Measurements from ENCODE around the gene ACHE. TPM values are rescaled to one million over a fixed set of nuclear protein-coding genes. Genes with fewer than 3 reads are reported as not detected.
"Not testable (repeated sequence)": the region's sequence is repeated elsewhere in the genome, so short reads cannot be mapped to it uniquely, and the experiment has no call there.

ACHE gene
- total RNA-seq, 6 experiments from 2014 or later: 0.59 to 6.0 (median 3.0) TPM

DNA sequence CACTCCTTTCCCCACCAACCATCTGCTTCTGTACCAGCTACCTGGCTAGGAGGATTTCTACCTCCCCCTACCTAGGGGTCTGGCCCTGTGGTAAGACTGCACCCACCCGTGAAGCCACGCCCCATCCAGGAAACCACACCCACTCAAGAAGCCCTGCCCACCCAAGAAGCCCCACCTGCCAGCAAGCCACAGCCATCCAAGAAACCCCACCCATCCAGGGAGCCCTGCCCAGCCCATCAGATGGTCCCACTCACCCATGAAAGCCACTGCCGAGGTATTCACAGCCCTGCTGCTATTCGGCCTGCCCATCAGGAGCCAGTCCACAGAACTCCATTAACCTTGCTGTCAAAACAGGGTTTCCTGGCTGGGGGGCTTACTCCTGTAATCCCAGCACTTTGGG is 38.0 kb upstream of the ACHE start:
- WGBS (ENCODE audit: insufficient coverage, low coverage, low lambda C conversion rate, missing lambda C conversion rate): 40% methylated on average over 1 of the region's 4 CpGs
- no peak for ATAC-seq
- no peak overlapping the region for H3K4me3 ChIP-seq

DNA sequence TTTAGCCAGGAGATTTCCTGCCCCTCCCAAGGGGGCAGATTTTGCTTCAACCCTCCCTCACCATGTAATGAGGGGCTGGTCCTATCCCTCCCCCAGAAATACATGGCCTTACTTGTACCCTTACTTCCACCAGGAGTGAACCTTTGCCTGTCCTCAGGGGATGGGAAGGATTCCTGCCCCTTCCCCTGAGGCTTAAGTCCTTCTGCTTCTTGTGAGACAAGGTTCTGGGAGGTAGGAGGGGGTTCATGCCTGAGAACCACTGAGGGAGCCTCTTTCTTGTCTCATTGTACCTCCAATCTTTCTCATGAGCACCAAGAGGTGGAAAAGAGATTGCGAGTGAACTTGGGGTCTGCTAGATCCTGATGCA is 34.1 kb upstream of the ACHE start:
- ATAC-seq (no peak), DNase-seq (no peak)
- no peaks in the 10 kb centered on the region for H3K9me3 ChIP-seq
- no peak overlapping the region for H3K27ac ChIP-seq
- H3K27me3 ChIP-seq: no peaks in the 10 kb centered on the region
- intact Hi-C loops (cut with DNase I): no loop called here
- no peak overlapping the region for H3K4me3 ChIP-seq
- H3K4me1 ChIP-seq: no peaks in the 10 kb centered on the region
- TF ChIP-seq CTCF (IDR thresholded peaks at IDR 0.05) (no peak), POLR2A (IDR thresholded peaks at IDR 0.05) (no peak)
- WGBS (ENCODE audit: insufficient coverage, low coverage, low lambda C conversion rate, missing lambda C conversion rate): 67% methylated on average over 1 of the region's 1 CpG
- H3K36me3 ChIP-seq: no peaks in the 10 kb centered on the region

More for the DNA sequence above, 38.0 kb upstream of the ACHE start:
- Histone ChIP-seq H3K4me1 (no peaks in the 10 kb centered on the region), H3K27ac (no peak overlapping the region), H3K9me3 (no peaks in the 10 kb centered on the region), H3K36me3 (no peaks in the 10 kb centered on the region), H3K27me3 (no peaks in the 10 kb centered on the region)
- no peak for TF ChIP-seq CTCF (IDR thresholded peaks at IDR 0.05)
- no peak for TF ChIP-seq POLR2A (IDR thresholded peaks at IDR 0.05)
- DNase-seq: no peak
- intact Hi-C loops (cut with DNase I): no loop called here

DNA sequence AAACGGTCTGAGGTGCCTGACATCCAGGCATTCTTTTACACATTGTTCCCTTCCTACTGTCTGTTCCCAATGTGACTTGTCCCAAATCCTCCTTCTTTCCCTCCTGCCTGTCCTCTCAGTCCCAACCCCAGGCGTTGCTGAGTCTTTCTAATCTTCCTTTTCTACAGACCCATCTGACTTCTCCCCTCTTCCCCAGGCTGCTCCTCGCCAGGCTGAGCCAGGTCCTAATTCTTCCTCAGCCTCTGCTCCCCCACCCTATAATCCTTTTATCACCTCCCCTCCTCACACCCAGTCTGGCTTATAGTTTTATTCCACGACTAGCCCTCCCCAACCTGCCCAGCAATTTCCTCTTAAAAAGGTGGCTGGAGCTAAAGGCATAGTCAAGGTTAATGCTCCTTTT is 27.9 kb upstream of the ACHE start:
- H3K4me3 ChIP-seq; H3K9me3 ChIP-seq; ATAC-seq; H3K4me1 ChIP-seq; H3K27ac ChIP-seq; intact Hi-C loops (cut with DNase I); H3K27me3 ChIP-seq; H3K36me3 ChIP-seq; DNase-seq: not testable (repeated sequence)
- 55% methylated on average over 4 of the region's 4 CpGs for WGBS (ENCODE audit: insufficient coverage, low coverage, low lambda C conversion rate, missing lambda C conversion rate)

DNA sequence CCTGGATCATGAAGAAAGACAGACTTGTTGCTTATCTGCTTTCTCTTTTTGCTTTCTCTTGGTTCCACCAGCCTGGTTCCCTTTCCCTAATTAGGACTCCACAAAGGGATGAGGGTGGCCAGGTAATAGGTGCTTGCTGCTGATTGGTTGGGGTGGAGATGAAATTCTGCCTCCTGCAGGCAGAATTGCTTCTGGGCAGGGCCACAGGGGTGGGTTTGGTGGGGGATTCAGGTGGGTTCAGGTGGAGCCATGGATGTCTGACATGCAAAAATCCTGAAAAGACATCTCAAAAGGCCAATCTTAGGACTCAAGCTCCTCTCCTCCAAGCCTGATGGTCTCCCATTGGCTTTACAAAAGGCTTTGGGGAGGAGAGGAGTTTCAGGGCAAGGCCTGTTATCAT is 25.4 kb upstream of the ACHE start:
- H3K27me3 ChIP-seq: no peaks in the 10 kb centered on the region
- H3K4me3 ChIP-seq: no peak overlapping the region
- H3K4me1 ChIP-seq: peaks cover 0 to 6% (median 2%) of the 10 kb centered on the region in 4 donors
- intact Hi-C loops (cut with DNase I): no loop called here
- H3K27ac ChIP-seq: no peak overlapping the region
- TF ChIP-seq POLR2A (IDR thresholded peaks at IDR 0.05): no peak
- TF ChIP-seq CTCF (IDR thresholded peaks at IDR 0.05): no peak
- H3K36me3 ChIP-seq: no peaks in the 10 kb centered on the region
- no peak for DNase-seq
- H3K9me3 ChIP-seq: no peaks in the 10 kb centered on the region
- ATAC-seq: no peak

GRCh38 chr7:100919779-100920437 is 24.2 kb upstream of the ACHE start:
- peaks cover 0 to 13% (median 5%) of the 10 kb centered on the region in 4 donors for H3K4me1 ChIP-seq
- H3K4me3 ChIP-seq; H3K9me3 ChIP-seq; H3K27ac ChIP-seq; DNase-seq; ATAC-seq; H3K36me3 ChIP-seq; H3K27me3 ChIP-seq; intact Hi-C loops (cut with DNase I): not testable (repeated sequence)
- WGBS (ENCODE audit: insufficient coverage, low coverage, low lambda C conversion rate, missing lambda C conversion rate): 72% methylated on average over 4 of the region's 9 CpGs

DNA sequence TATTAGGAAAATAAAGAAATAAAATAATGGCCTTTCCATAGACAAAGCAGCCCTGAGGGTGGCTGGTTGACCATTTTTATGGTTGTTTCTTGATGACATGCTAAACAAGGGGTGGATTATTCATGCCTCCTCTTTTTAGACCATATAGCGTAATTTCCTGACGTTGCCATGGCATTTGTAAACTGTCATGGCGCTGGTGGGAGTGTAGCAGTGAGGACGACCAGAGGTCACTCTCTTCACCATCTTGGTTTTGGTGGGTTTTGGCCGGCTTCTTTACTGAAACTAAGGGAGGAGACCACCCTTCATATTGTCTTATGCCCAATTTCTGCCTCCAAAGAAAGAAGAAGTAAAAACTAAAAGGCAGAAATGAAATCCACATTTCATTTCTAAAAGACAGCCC is 23.6 kb upstream of the ACHE start:
- intact Hi-C loops (cut with DNase I); H3K27ac ChIP-seq; H3K4me3 ChIP-seq; H3K27me3 ChIP-seq; H3K9me3 ChIP-seq; ATAC-seq; DNase-seq; H3K36me3 ChIP-seq: not testable (repeated sequence)
- WGBS (ENCODE audit: insufficient coverage, low coverage, low lambda C conversion rate, missing lambda C conversion rate): 89% methylated on average over 4 of the region's 5 CpGs
- H3K4me1 ChIP-seq: peaks cover 0 to 17% (median 10%) of the 10 kb centered on the region in 4 donors
